ENCODE results near the gene CFAP57. TPM values are rescaled to one million over a fixed set of nuclear protein-coding genes. Genes with fewer than 3 reads are reported as not detected.

CFAP57 gene
- 1 to 10 TPM; 2.1 to 5.6 (median 4.1) TPM for total RNA-seq

- peak; percentile 88 to 90 for DNase-seq
- WGBS, 2 donors = 0% methylated on average over 21 to 35 of the region's 45 CpGs
- Histone ChIP-seq H3K27ac (peak within 1 kb of the TSS in 1 of 3 donors; percentile 43), H3K9me3 (no peaks in the 10 kb centered on the region), H3K4me3 (replicated peaks in 1 of 3) (peak within 1 kb of the TSS; percentile 64 to 97 (median 72)), H3K27me3 (no peaks in the 10 kb centered on the region), H3K36me3 (peaks cover 20 to 27% of the 10 kb centered on the region in 2 donors), H3K4me1 (peaks cover 9 to 12% of the 10 kb centered on the region in 2 donors)
- TF ChIP-seq CTCF (IDR thresholded peaks at IDR 0.05) (no peak), POLR2A (IDR thresholded peaks at IDR 0.05) (no peak)
- intact Hi-C loops (cut with DNase I) = no loop called here
These were observed at the start of gene CFAP57, which contains the start of gene EBNA1BP2 for GRCh38 chr1:43171876-43172526. CFAP57 (plus strand) TSS chr1:43172330; CDS start chr1:43172754, 424 bp downstream. EBNA1BP2 (minus strand) TSS chr1:43172290; CDS start chr1:43172118, 172 bp downstream.

- DNase-seq = no peak
- WGBS, 2 donors = 94 to 95% methylated on average over 1 of the region's 1 CpG
- TF ChIP-seq CTCF (IDR thresholded peaks at IDR 0.05) (no peak), POLR2A (IDR thresholded peaks at IDR 0.05) (no peak)
- Histone ChIP-seq H3K27me3 (no peaks in the 10 kb centered on the region), H3K27ac (no peak overlapping the region), H3K9me3 (no peaks in the 10 kb centered on the region), H3K4me3 (replicated peaks in 1 of 3) (no peak overlapping the region), H3K36me3 (no peaks in the 10 kb centered on the region), H3K4me1 (no peaks in the 10 kb centered on the region)
- intact Hi-C loops (cut with DNase I) = no loop called here
These were observed 49.1 kb upstream of the CFAP57 start for GRCh38 chr1:43123031-43123430.

- Histone ChIP-seq H3K4me1 (no peaks in the 10 kb centered on the region), H3K27ac (no peak overlapping the region), H3K36me3 (no peaks in the 10 kb centered on the region), H3K9me3 (no peaks in the 10 kb centered on the region), H3K27me3 (no peaks in the 10 kb centered on the region), H3K4me3 (replicated peaks in 1 of 3) (no peak overlapping the region)
- 86 to 90% methylated on average over 3 of the region's 3 CpGs for WGBS, 2 donors
- no peak for DNase-seq
- no peak for TF ChIP-seq POLR2A (IDR thresholded peaks at IDR 0.05)
- TF ChIP-seq CTCF (IDR thresholded peaks at IDR 0.05) = no peak
- intact Hi-C loops (cut with DNase I) = no loop called here
These were observed 43.3 kb upstream of the CFAP57 start for GRCh38 chr1:43128816-43129215.

GRCh38 chr1:43129426-43129825 is 42.7 kb upstream of the CFAP57 start:
- Histone ChIP-seq H3K9me3 (no peaks in the 10 kb centered on the region), H3K36me3 (no peaks in the 10 kb centered on the region), H3K27me3 (no peaks in the 10 kb centered on the region), H3K27ac (no peak overlapping the region), H3K4me3 (replicated peaks in 1 of 3) (no peak overlapping the region), H3K4me1 (no peaks in the 10 kb centered on the region)
- DNase-seq = no peak
- WGBS, 2 donors = 57% methylated on average over 5 of the region's 5 CpGs
- intact Hi-C loops (cut with DNase I) = no loop called here
- no peak for TF ChIP-seq CTCF (IDR thresholded peaks at IDR 0.05)
- TF ChIP-seq POLR2A (IDR thresholded peaks at IDR 0.05) = no peak

GRCh38 chr1:43134068-43134467 is 38.1 kb upstream of the CFAP57 start:
- H3K4me3 ChIP-seq (replicated peaks in 1 of 3) = no peak overlapping the region
- no peaks in the 10 kb centered on the region for H3K4me1 ChIP-seq
- 54 to 71% methylated on average over 1 of the region's 1 CpG for WGBS, 2 donors
- TF ChIP-seq CTCF (IDR thresholded peaks at IDR 0.05) (no peak), POLR2A (IDR thresholded peaks at IDR 0.05) (no peak)
- intact Hi-C loops (cut with DNase I) = no loop called here
- H3K36me3 ChIP-seq = no peaks in the 10 kb centered on the region
- H3K27ac ChIP-seq = no peak overlapping the region
- H3K27me3 ChIP-seq = no peaks in the 10 kb centered on the region
- H3K9me3 ChIP-seq = no peaks in the 10 kb centered on the region
- DNase-seq = no peak
